Measurements from ENCODE around the gene UNC5A.

The UNC5A gene

DNA sequence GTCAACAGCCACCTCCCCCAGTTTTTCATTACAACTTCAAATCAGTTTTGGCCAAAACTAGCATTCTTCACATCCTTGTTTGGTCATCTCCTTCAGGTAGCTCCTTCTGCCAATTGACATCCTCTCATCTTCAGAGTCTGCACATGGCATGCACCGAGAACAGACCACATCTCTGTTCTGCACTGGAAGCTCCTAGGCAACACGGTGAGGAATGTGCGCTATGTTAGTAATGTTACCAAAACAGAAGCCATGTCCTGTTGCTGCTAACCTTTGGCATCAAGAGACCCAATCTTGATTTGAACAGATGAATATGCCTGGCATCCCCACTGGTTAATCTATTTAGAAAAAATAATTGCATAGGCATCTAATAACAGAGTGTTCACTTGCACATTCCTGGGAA is 93.9 kb downstream of the UNC5A start:
- Histone ChIP-seq H3K4ac (ENCODE audit: low read depth, low read length) (no peak overlapping the region), H3K79me1 (ENCODE audit: low read length) (no peaks in the 10 kb centered on the region), H3K27ac (ENCODE audit: low read depth, low read length) (no peak overlapping the region), H3K23ac (ENCODE audit: low read length) (no peak overlapping the region), H3K18ac (ENCODE audit: low read length) (no peak overlapping the region), H4K5ac (ENCODE audit: low read length) (no peak overlapping the region), H3K56ac (ENCODE audit: low read length) (no peak overlapping the region), H3K4me1 (ENCODE audit: control insufficient read depth, low read depth, low read length) (no peaks in the 10 kb centered on the region), H3K4me3 (ENCODE audit: low read length) (no peak overlapping the region), H3K9ac (ENCODE audit: low read length) (no peak overlapping the region), H4K8ac (ENCODE audit: low read depth, low read length) (no peak overlapping the region), H3K4me2 (ENCODE audit: low read length) (no peak overlapping the region), H2BK5ac (ENCODE audit: low read length) (no peak overlapping the region), H2BK15ac (replicated peaks; ENCODE audit: low read depth) (no peak overlapping the region), H3K36me3 (ENCODE audit: control insufficient read depth, insufficient read depth, low read length) (peaks cover 11% of the 10 kb centered on the region), H3K79me2 (ENCODE audit: control insufficient read depth, insufficient read depth, low read length) (no peaks in the 10 kb centered on the region), H2BK120ac (ENCODE audit: low read depth, low read length) (no peak overlapping the region), H3K27me3 (ENCODE audit: insufficient read depth, low read length, poor library complexity) (no peaks in the 10 kb centered on the region), H2AK5ac (ENCODE audit: low read length) (no peak overlapping the region)
- no CpG with 5 or more reads among the region's 3 CpGs for WGBS (ENCODE audit: extremely low coverage, insufficient coverage, low lambda C conversion rate)
- DNase-seq = peak; percentile 29

DNA sequence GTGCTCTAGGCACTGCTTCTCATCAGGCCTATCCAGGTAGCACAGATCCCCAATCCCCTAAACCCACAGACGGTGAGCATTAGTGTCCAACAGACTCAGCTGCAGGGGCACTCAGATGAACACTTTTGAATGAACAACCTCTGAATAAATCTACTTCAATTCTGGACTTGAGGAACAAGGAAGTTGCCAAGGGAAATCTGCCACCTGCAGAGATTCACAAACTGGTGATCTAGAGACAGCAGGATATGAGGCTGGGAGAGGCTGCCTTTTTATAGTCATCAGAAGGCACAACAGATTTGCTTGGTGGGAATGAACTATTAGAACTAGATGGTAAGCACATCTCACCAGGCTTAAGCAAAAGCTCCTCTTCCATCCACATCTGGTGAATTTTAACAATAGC is 95.8 kb downstream of the UNC5A start:
- no peak overlapping the region for H2AK5ac ChIP-seq (ENCODE audit: low read length)
- no peak for DNase-seq
- peaks cover 11% of the 10 kb centered on the region for H3K36me3 ChIP-seq (ENCODE audit: control insufficient read depth, insufficient read depth, low read length)
- H3K79me1 ChIP-seq (ENCODE audit: low read length) = no peaks in the 10 kb centered on the region
- no CpG with 5 or more reads among the region's 1 CpG for WGBS (ENCODE audit: extremely low coverage, insufficient coverage, low lambda C conversion rate)
- no peak overlapping the region for H3K18ac ChIP-seq (ENCODE audit: low read length)
- no peak overlapping the region for H2BK120ac ChIP-seq (ENCODE audit: low read depth, low read length)
- H3K4me1 ChIP-seq (ENCODE audit: control insufficient read depth, low read depth, low read length) = no peaks in the 10 kb centered on the region
- no peaks in the 10 kb centered on the region for H3K27me3 ChIP-seq (ENCODE audit: insufficient read depth, low read length, poor library complexity)
- H3K56ac ChIP-seq (ENCODE audit: low read length) = no peak overlapping the region
- H3K9ac ChIP-seq (ENCODE audit: low read length) = no peak overlapping the region
- H2BK5ac ChIP-seq (ENCODE audit: low read length) = no peak overlapping the region
- no peak overlapping the region for H3K27ac ChIP-seq (ENCODE audit: low read depth, low read length)
- H4K5ac ChIP-seq (ENCODE audit: low read length) = no peak overlapping the region
- H2BK15ac ChIP-seq (replicated peaks; ENCODE audit: low read depth) = no peak overlapping the region
- H3K79me2 ChIP-seq (ENCODE audit: control insufficient read depth, insufficient read depth, low read length) = no peaks in the 10 kb centered on the region
- H3K4me2 ChIP-seq (ENCODE audit: low read length) = no peak overlapping the region
- no peak overlapping the region for H3K4ac ChIP-seq (ENCODE audit: low read depth, low read length)
- H3K23ac ChIP-seq (ENCODE audit: low read length) = no peak overlapping the region
- H3K4me3 ChIP-seq (ENCODE audit: low read length) = no peak overlapping the region
- H4K8ac ChIP-seq (ENCODE audit: low read depth, low read length) = no peak overlapping the region

DNA sequence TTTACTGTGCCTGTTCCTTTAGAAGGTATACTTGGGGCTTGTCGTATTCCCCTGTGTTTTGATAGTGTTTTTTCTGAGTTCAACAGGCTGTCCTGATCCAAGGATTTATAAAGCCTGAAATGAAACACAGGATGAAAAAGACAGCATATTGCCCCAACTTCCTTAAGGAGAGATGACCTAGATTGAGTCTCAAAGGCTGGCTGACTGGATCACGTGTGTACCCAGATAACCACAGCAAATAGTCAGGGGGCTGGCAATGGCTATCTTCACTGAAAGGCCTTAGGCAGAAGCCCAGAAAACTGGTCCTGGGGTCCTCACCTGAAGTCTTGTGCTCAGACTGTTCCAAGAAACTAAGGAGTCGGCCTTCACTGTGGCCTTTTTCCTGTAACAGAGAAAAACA is 96.4 kb downstream of the UNC5A start:
- H3K36me3 ChIP-seq (ENCODE audit: control insufficient read depth, insufficient read depth, low read length) = peaks cover 11% of the 10 kb centered on the region
- H2AK5ac ChIP-seq (ENCODE audit: low read length) = no peak overlapping the region
- H4K5ac ChIP-seq (ENCODE audit: low read length) = no peak overlapping the region
- H3K4ac ChIP-seq (ENCODE audit: low read depth, low read length) = no peak overlapping the region
- H2BK120ac ChIP-seq (ENCODE audit: low read depth, low read length) = no peak overlapping the region
- no peaks in the 10 kb centered on the region for H3K27me3 ChIP-seq (ENCODE audit: insufficient read depth, low read length, poor library complexity)
- no peaks in the 10 kb centered on the region for H3K79me2 ChIP-seq (ENCODE audit: control insufficient read depth, insufficient read depth, low read length)
- H3K9ac ChIP-seq (ENCODE audit: low read length) = no peak overlapping the region
- no peaks in the 10 kb centered on the region for H3K79me1 ChIP-seq (ENCODE audit: low read length)
- H2BK15ac ChIP-seq (replicated peaks; ENCODE audit: low read depth) = no peak overlapping the region
- H3K4me2 ChIP-seq (ENCODE audit: low read length) = no peak overlapping the region
- no peak overlapping the region for H4K8ac ChIP-seq (ENCODE audit: low read depth, low read length)
- H3K56ac ChIP-seq (ENCODE audit: low read length) = no peak overlapping the region
- no peak overlapping the region for H3K27ac ChIP-seq (ENCODE audit: low read depth, low read length)
- no peak overlapping the region for H3K18ac ChIP-seq (ENCODE audit: low read length)
- no peak overlapping the region for H3K23ac ChIP-seq (ENCODE audit: low read length)
- DNase-seq = no peak
- H2BK5ac ChIP-seq (ENCODE audit: low read length) = no peak overlapping the region
- H3K4me3 ChIP-seq (ENCODE audit: low read length) = no peak overlapping the region
- no CpG with 5 or more reads among the region's 3 CpGs for WGBS (ENCODE audit: extremely low coverage, insufficient coverage, low lambda C conversion rate)
- no peaks in the 10 kb centered on the region for H3K4me1 ChIP-seq (ENCODE audit: control insufficient read depth, low read depth, low read length)

DNA sequence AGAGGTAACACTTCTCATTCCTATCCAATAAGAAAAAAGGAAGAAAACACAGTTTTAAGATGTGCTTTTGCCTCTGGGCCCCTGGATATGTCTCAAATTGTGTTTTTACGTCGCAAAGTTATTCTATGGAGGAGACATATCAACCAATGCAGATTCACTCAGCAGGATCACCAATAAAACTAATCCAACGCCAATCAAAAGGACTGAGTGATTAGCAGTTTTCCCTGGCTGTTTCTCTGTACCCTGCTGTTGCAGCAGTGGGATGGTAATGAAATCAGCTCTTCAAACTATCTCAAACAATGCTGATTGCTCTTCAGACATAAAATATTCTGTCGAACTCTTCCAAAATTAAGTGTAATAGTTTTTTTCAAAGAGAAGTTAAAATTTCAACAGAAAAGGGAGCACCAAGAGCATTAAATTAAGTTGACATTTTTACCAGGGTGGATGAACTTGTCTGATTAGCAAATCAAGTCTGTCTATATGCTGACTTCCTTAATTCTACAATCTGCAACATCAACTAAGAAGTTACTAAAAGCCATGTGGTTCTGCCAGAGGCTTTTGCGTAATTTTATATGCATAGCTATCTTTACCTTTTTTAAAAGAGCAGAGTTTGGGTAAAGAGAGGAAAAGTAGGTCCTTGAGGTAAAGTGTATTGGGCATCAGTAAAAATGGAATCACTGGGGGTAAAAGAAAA is 98.5 kb downstream of the UNC5A start:
- H2AK5ac ChIP-seq (ENCODE audit: low read length) = no peak overlapping the region
- no peak overlapping the region for H2BK15ac ChIP-seq (replicated peaks; ENCODE audit: low read depth)
- no peak overlapping the region for H4K8ac ChIP-seq (ENCODE audit: low read depth, low read length)
- no peak overlapping the region for H3K4me2 ChIP-seq (ENCODE audit: low read length)
- peak; percentile 5 for DNase-seq
- no peaks in the 10 kb centered on the region for H3K79me1 ChIP-seq (ENCODE audit: low read length)
- no peak overlapping the region for H3K18ac ChIP-seq (ENCODE audit: low read length)
- H3K79me2 ChIP-seq (ENCODE audit: control insufficient read depth, insufficient read depth, low read length) = no peaks in the 10 kb centered on the region
- H2BK5ac ChIP-seq (ENCODE audit: low read length) = no peak overlapping the region
- H3K23ac ChIP-seq (ENCODE audit: low read length) = no peak overlapping the region
- H3K9ac ChIP-seq (ENCODE audit: low read length) = no peak overlapping the region
- WGBS (ENCODE audit: extremely low coverage, insufficient coverage, low lambda C conversion rate) = no CpG with 5 or more reads among the region's 5 CpGs
- H3K56ac ChIP-seq (ENCODE audit: low read length) = no peak overlapping the region
- H2BK120ac ChIP-seq (ENCODE audit: low read depth, low read length) = no peak overlapping the region
- H4K5ac ChIP-seq (ENCODE audit: low read length) = no peak overlapping the region
- no peaks in the 10 kb centered on the region for H3K27me3 ChIP-seq (ENCODE audit: insufficient read depth, low read length, poor library complexity)
- no peak overlapping the region for H3K4me3 ChIP-seq (ENCODE audit: low read length)
- no peaks in the 10 kb centered on the region for H3K4me1 ChIP-seq (ENCODE audit: control insufficient read depth, low read depth, low read length)
- H3K27ac ChIP-seq (ENCODE audit: low read depth, low read length) = no peak overlapping the region
- H3K4ac ChIP-seq (ENCODE audit: low read depth, low read length) = no peak overlapping the region
- peaks cover 11% of the 10 kb centered on the region for H3K36me3 ChIP-seq (ENCODE audit: control insufficient read depth, insufficient read depth, low read length)

DNA sequence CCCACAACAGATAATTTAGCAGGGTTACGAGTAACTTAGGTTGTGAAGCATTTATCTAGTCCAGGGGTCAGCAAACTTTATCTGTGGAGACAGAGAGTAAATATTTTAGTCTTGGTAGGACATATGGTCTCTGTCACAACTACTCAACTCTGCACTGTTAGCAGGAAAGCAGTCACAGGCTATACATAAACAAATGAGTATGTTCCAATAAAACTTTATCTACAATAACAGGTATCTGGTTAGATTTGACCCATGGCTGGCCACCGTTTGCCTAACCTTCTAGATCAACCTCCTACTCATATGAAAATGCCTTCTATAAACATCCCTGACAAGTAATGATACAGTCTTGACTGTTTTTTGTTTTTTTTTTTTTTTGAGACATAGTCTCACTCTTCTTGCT is 101.8 kb downstream of the UNC5A start:
- H3K36me3 ChIP-seq (ENCODE audit: control insufficient read depth, insufficient read depth, low read length) = no peaks in the 10 kb centered on the region
- no peak overlapping the region for H3K27ac ChIP-seq (ENCODE audit: low read depth, low read length)
- no peak overlapping the region for H2BK5ac ChIP-seq (ENCODE audit: low read length)
- no CpG with 5 or more reads among the region's 2 CpGs for WGBS (ENCODE audit: extremely low coverage, insufficient coverage, low lambda C conversion rate)
- no peak overlapping the region for H2AK5ac ChIP-seq (ENCODE audit: low read length)
- H3K4ac ChIP-seq (ENCODE audit: low read depth, low read length) = no peak overlapping the region
- H4K5ac ChIP-seq (ENCODE audit: low read length) = no peak overlapping the region
- H3K56ac ChIP-seq (ENCODE audit: low read length) = no peak overlapping the region
- peaks cover 1% of the 10 kb centered on the region for H3K27me3 ChIP-seq (ENCODE audit: insufficient read depth, low read length, poor library complexity)
- H3K9ac ChIP-seq (ENCODE audit: low read length) = no peak overlapping the region
- no peak overlapping the region for H3K4me3 ChIP-seq (ENCODE audit: low read length)
- H4K8ac ChIP-seq (ENCODE audit: low read depth, low read length) = no peak overlapping the region
- no peaks in the 10 kb centered on the region for H3K79me2 ChIP-seq (ENCODE audit: control insufficient read depth, insufficient read depth, low read length)
- no peak for DNase-seq
- H2BK120ac ChIP-seq (ENCODE audit: low read depth, low read length) = no peak overlapping the region
- no peak overlapping the region for H3K18ac ChIP-seq (ENCODE audit: low read length)
- no peaks in the 10 kb centered on the region for H3K79me1 ChIP-seq (ENCODE audit: low read length)
- no peaks in the 10 kb centered on the region for H3K4me1 ChIP-seq (ENCODE audit: control insufficient read depth, low read depth, low read length)
- no peak overlapping the region for H2BK15ac ChIP-seq (replicated peaks; ENCODE audit: low read depth)
- no peak overlapping the region for H3K23ac ChIP-seq (ENCODE audit: low read length)
- no peak overlapping the region for H3K4me2 ChIP-seq (ENCODE audit: low read length)

DNA sequence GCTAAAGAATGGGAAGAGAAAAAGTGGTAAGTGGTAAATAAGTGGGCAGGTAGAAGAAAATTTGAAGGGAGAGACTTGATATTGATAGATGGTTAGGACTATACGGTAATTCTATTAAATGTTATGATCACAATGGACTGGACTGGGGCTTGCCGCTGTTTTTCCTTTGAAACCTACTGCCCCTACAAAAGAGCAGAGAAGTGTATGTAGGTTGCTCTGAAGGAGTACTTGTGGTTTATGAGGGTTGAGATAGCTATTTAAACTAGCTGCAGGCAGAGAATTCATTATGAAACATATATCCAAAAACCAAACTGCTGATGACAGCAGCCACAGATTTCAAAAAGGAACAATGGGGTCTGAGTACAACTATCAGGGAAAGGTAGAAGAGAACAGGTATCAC is 105.5 kb downstream of the UNC5A start:
- no peak overlapping the region for H3K4me3 ChIP-seq (ENCODE audit: low read length)
- no peak overlapping the region for H3K4me2 ChIP-seq (ENCODE audit: low read length)
- no peaks in the 10 kb centered on the region for H3K36me3 ChIP-seq (ENCODE audit: control insufficient read depth, insufficient read depth, low read length)
- no peaks in the 10 kb centered on the region for H3K79me2 ChIP-seq (ENCODE audit: control insufficient read depth, insufficient read depth, low read length)
- H2BK5ac ChIP-seq (ENCODE audit: low read length) = no peak overlapping the region
- no peak overlapping the region for H2AK5ac ChIP-seq (ENCODE audit: low read length)
- no peak overlapping the region for H3K27ac ChIP-seq (ENCODE audit: low read depth, low read length)
- H4K5ac ChIP-seq (ENCODE audit: low read length) = no peak overlapping the region
- no peak overlapping the region for H2BK15ac ChIP-seq (replicated peaks; ENCODE audit: low read depth)
- no peak overlapping the region for H3K56ac ChIP-seq (ENCODE audit: low read length)
- no peak overlapping the region for H2BK120ac ChIP-seq (ENCODE audit: low read depth, low read length)
- H3K18ac ChIP-seq (ENCODE audit: low read length) = no peak overlapping the region
- peaks cover 1% of the 10 kb centered on the region for H3K27me3 ChIP-seq (ENCODE audit: insufficient read depth, low read length, poor library complexity)
- H3K23ac ChIP-seq (ENCODE audit: low read length) = no peak overlapping the region
- no peak overlapping the region for H3K4ac ChIP-seq (ENCODE audit: low read depth, low read length)
- WGBS (ENCODE audit: extremely low coverage, insufficient coverage, low lambda C conversion rate) = no CpG with 5 or more reads among the region's 2 CpGs
- H3K79me1 ChIP-seq (ENCODE audit: low read length) = no peaks in the 10 kb centered on the region
- H3K9ac ChIP-seq (ENCODE audit: low read length) = no peak overlapping the region
- DNase-seq = no peak
- H4K8ac ChIP-seq (ENCODE audit: low read depth, low read length) = no peak overlapping the region
- H3K4me1 ChIP-seq (ENCODE audit: control insufficient read depth, low read depth, low read length) = no peaks in the 10 kb centered on the region
